HepG2 (cell line): ENCODE data around the gene TREM1. TPM values are rescaled to one million over a fixed set of nuclear protein-coding genes. Genes with fewer than 3 reads are reported as not detected.
A peak's percentile ranks its signal among the peaks of the same experiment; 100 is the strongest.

Experiments used
- ARID4A ChIP-seq: sonication (generic); formaldehyde crosslinking; IDR thresholded peaks from 2 replicates; pipeline ENCODE4 v1.5.0; 2020; ENCODE audit warnings: mild to moderate bottlenecking, missing genetic modification reagents, borderline replicate concordance
- CENPBD1 ChIP-seq: sonication (generic); formaldehyde crosslinking; IDR thresholded peaks from 2 replicates; pipeline ENCODE4 v1.8.0; 2022; ENCODE audit warnings: missing genetic modification reagents, low read depth, mild to moderate bottlenecking, borderline replicate concordance
- E2F2 ChIP-seq: sonication (generic); formaldehyde crosslinking; IDR thresholded peaks from 2 replicates; pipeline ENCODE4 v1.4.0; 2020; ENCODE audit warnings: missing genetic modification reagents, borderline replicate concordance
- FOXK1 ChIP-seq: sonication (generic); formaldehyde crosslinking; IDR thresholded peaks from 2 replicates; pipeline ENCODE4 v1.4.0; 2020; ENCODE audit warnings: low read depth, missing genetic modification reagents, borderline replicate concordance
- GABPB1 ChIP-seq: IDR thresholded peaks from 2 replicates; pipeline ENCODE4 v1.6.1; 2016; ENCODE audit warnings: mild to moderate bottlenecking, missing genetic modification reagents, moderate library complexity, missing compliant biosample characterization
- HIVEP1 ChIP-seq: sonication (generic); formaldehyde crosslinking; IDR thresholded peaks from 2 replicates; pipeline ENCODE4 v1.4.0; 2020; ENCODE audit warnings: mild to moderate bottlenecking, missing genetic modification reagents
- KDM5B ChIP-seq: sonication (generic); formaldehyde crosslinking; IDR thresholded peaks from 2 replicates; pipeline ENCODE4 v1.4.0; 2020; ENCODE audit warnings: missing genetic modification reagents, mild to moderate bottlenecking, borderline replicate concordance
- SKI ChIP-seq: fragments of 450-650 bp; IDR thresholded peaks from one replicate; pipeline ENCODE4 v1.6.1; 2018; ENCODE audit warnings: mild to moderate bottlenecking; ENCODE audit not compliant: partially characterized antibody
- SMARCE1 ChIP-seq: fragments of 450-650 bp; IDR thresholded peaks from 2 replicates; pipeline ENCODE4 v1.6.1; 2017; ENCODE audit warnings: borderline replicate concordance
- TRIM22 ChIP-seq: fragments of 450-650 bp; IDR thresholded peaks from 2 replicates; pipeline ENCODE4 v1.6.1; 2017
- YY1 ChIP-seq: IDR thresholded peaks from 2 replicates; pipeline ENCODE4 v1.6.1; 2011; ENCODE audit warnings: low read length, low read depth, moderate library complexity, mild to moderate bottlenecking; ENCODE audit not compliant: insufficient read depth, insufficient replicate concordance
- ZNF281 ChIP-seq: sonication (generic); formaldehyde crosslinking; IDR thresholded peaks from 2 replicates; pipeline ENCODE4 v1.4.0; 2020; ENCODE audit warnings: missing genetic modification reagents, borderline replicate concordance
- ZNF329 ChIP-seq: sonication (generic); formaldehyde crosslinking; IDR thresholded peaks from 2 replicates; pipeline ENCODE4 v1.9.0; 2021; ENCODE audit warnings: low read depth, mild to moderate bottlenecking, missing genetic modification reagents
- ZNF652 ChIP-seq: IDR thresholded peaks from 2 replicates; pipeline ENCODE4 v1.6.1; 2016; ENCODE audit warnings: low read depth, borderline replicate concordance
- ZNF674 ChIP-seq: sonication (generic); formaldehyde crosslinking; IDR thresholded peaks from 2 replicates; pipeline ENCODE4 v1.5.0; 2020; ENCODE audit warnings: low read depth, mild to moderate bottlenecking, missing genetic modification reagents
- ZNF75D ChIP-seq: sonication (generic); formaldehyde crosslinking; IDR thresholded peaks from 2 replicates; pipeline ENCODE4 v1.8.1; 2023; ENCODE audit warnings: missing genetic modification reagents, mild to moderate bottlenecking, borderline replicate concordance
- ZNF773 ChIP-seq: sonication (generic); formaldehyde crosslinking; IDR thresholded peaks from 2 replicates; pipeline ENCODE4 v1.4.0; 2020; ENCODE audit warnings: missing genetic modification reagents, borderline replicate concordance
- polyA plus RNA-seq, 8 experiments: library from polyadenylated mRNA; depleted of rRNA in 3 of 8; stranded (reverse) in 7 of 8; unstranded in 1 of 8; fragments of >200 nt; fragmentation: Illumina TruSeq in 4 of 8; extraction: Trizol in 4 of 8; gene quantifications; 2 replicates each; pipeline versions ENCODE4 v1.2.1 to v1.2.3, GENCODE V29; 2011 to 2016; ENCODE audit warnings: low read depth in 4 of 8, missing spikeins in 1 of 8, mixed read lengths in 1 of 8; ENCODE audit not compliant: insufficient read depth in 1 of 8
- total RNA-seq, 5 experiments: library from RNA; depleted of rRNA; stranded (reverse); fragments of >200 nt; fragmentation: Illumina TruSeq; extraction: Trizol; gene quantifications; 2 replicates each; pipeline ENCODE4 v1.2.3, GENCODE V29; 2016; ENCODE audit warnings: low read depth in 1 of 5

The TREM1 gene
- total and polyA plus RNA-seq, 2 of the 13 experiments (the other 11 are each of a cell fraction or from before 2014, with no cell fraction given): 0.49 TPM; not detected in 1

GRCh38 chr6:41278699-41279405 lies 7.6 kb downstream of the TREM1 start (continued):
- TF ChIP-seq ARID4A (CRISPR knock-in tag) (no peak), TRIM22 (no peak), FOXK1 (0 out of 2 replicates have a peak, but pooled peaks have one; percentile 31), ZNF773 (CRISPR knock-in tag) (no peak), YY1 (no peak), ZNF281 (CRISPR knock-in tag) (peak; percentile 47; the same call in 1 of the 2 replicates), SMARCE1 (no peak), E2F2 (no peak), ZNF329 (CRISPR knock-in tag) (no peak), CENPBD1 (CRISPR knock-in tag) (no peak), HIVEP1 (no peak), SKI (no peak), ZNF652 (CRISPR knock-in tag) (no peak), KDM5B (CRISPR knock-in tag) (no peak), GABPB1 (CRISPR knock-in tag) (no peak), ZNF674 (CRISPR knock-in tag) (no peak), ZNF75D (CRISPR knock-in tag) (no peak)
